Measurements from ENCODE around the gene PJA2.
A peak's percentile ranks its signal among the peaks of the same experiment; 100 is the strongest.
"Not testable (repeated sequence)": the region's sequence is repeated elsewhere in the genome, so short reads cannot be mapped to it uniquely, and the experiment has no call there.

PJA2 gene

GRCh38 chr5:109418712-109419352 is 9.1 kb upstream of the PJA2 start:
- in situ Hi-C loops (cut with HindIII; ENCODE audit: low pct_unique_long_range_greater_than_20kb, low sequenced_read_pairs), result no loop called here
- no peak for DNase-seq (ENCODE audit: low read depth in 1 of 2, low spot score in 1 of 2)
- no peak for TF ChIP-seq JUND (IDR thresholded peaks at IDR 0.05; ENCODE audit: low read depth)

DNA sequence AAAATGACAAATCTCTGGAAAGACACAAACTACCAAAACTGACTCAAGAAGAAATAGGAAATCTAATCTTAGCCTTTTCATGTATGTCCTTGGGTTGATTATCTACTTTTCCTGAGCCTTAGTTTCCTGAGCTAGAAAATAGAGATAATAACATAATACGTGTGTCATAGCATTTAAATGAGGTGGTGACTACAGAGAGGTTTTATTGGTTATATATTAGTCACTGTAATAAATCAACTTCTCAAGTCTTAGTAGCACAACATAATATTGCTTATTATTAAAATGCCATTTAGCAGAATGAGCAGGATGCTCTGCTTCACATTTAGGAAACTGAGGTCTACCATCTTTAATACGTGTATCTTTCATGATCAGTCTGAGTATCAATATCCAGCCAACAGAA is 7.1 kb upstream of the PJA2 start:
- in situ Hi-C loops (cut with HindIII; ENCODE audit: low pct_unique_long_range_greater_than_20kb, low sequenced_read_pairs), result no loop called here
- TF ChIP-seq JUND (IDR thresholded peaks at IDR 0.05; ENCODE audit: low read depth), result no peak
- DNase-seq (ENCODE audit: low read depth in 1 of 2, low spot score in 1 of 2), result no peak

DNA sequence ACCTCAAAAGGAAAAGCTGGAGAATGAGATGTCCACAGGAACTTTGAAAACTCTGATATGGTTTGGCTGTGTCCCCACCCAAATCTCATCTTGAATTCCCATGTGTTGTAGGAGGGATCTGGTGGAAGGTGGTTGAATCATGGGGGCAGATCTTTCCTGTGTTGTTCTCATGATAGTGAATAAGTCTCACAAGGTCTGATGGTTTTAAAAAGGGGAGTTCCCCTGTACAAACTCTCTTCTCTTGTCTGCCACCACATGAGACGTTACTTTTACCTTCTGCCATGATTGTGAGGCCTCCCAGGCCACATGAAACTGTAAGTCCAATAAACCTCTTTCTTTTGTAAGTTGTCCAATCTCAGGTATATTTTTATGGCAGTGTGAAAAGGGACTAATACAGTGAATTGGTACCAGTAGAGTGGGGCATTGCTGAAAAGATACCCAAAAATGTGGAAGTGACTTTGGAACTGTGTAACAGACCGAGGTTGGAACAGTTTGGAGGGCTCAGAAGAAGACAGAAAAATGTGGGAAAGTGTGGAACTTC is 4.2 kb upstream of the PJA2 start:
- in situ Hi-C loops (cut with HindIII; ENCODE audit: low pct_unique_long_range_greater_than_20kb, low sequenced_read_pairs); DNase-seq (ENCODE audit: low read depth in 1 of 2, low spot score in 1 of 2): not testable (repeated sequence)

- DNase-seq (ENCODE audit: low read depth in 1 of 2, low spot score in 1 of 2), result no peak
- no peak for TF ChIP-seq JUND (IDR thresholded peaks at IDR 0.05; ENCODE audit: low read depth)
- in situ Hi-C loops (cut with HindIII; ENCODE audit: low pct_unique_long_range_greater_than_20kb, low sequenced_read_pairs), result no loop called here
Measured at GRCh38 chr5:109413458-109413857, 3.7 kb upstream of the PJA2 start.

DNA sequence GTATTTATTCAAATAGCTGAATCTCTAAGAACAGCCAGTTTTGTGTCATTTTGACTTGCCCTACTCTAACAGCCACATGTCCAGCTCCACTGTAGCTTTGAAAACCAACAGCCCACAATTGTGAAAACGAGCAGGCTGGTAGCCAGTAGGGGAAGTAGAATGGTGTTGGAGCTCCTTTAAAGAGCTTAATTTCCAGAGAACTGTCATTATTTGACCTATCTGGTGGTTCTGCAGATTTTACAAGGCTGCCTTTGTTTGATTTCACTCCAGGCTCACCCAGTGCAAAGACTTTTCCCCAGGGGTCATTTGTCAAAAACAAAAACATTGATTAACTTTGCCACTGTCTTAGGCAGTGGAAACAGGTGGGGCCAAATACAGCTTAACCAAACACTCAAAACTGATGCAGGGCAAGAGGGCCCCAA is 3.2 kb upstream of the PJA2 start:
- in situ Hi-C loops (cut with HindIII; ENCODE audit: low pct_unique_long_range_greater_than_20kb, low sequenced_read_pairs), result no loop called here
- no peak for DNase-seq (ENCODE audit: low read depth in 1 of 2, low spot score in 1 of 2)
- no peak for TF ChIP-seq JUND (IDR thresholded peaks at IDR 0.05; ENCODE audit: low read depth)

DNA sequence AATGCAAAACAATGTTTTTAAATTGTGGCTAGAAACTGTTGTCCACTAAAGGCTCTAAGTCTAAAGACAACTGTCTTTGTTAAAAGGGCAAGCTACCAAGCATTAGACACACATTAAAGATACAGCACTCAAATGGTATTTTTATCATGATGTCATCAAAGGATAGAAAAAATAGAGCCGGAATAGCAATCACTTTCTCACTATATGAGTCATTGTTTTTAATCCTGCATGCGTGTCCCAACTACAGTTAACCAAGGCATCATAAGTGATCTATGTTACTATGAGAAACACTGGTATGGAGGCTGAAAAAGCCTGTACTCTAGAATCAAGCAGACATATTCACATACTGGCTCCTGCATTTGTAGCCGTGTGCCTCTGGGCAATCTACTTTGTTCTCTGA is 1.9 kb upstream of the PJA2 start:
- in situ Hi-C loops (cut with HindIII; ENCODE audit: low pct_unique_long_range_greater_than_20kb, low sequenced_read_pairs), result no loop called here
- DNase-seq (ENCODE audit: low read depth in 1 of 2, low spot score in 1 of 2), result no peak
- TF ChIP-seq JUND (IDR thresholded peaks at IDR 0.05; ENCODE audit: low read depth), result no peak

DNA sequence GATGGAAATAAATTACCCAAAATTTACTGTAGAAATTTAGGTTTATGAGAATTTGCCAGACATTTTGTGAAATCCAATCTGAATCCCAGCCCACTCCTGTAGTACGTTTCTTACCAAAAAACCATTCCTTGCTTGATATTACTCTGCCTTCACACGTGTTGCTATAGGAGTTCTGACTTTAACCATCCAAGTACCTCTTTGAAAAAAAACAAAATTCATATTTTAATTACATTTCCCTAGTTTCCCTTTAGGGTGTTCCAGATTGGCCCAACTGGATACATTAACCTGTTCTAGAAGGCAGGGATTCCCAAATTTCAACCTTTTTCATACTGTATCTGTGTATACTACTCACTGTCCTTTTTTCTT is 1.4 kb upstream of the PJA2 start:
- TF ChIP-seq JUND (IDR thresholded peaks at IDR 0.05; ENCODE audit: low read depth), result no peak
- DNase-seq (ENCODE audit: low read depth in 1 of 2, low spot score in 1 of 2), result no peak
- in situ Hi-C loops (cut with HindIII; ENCODE audit: low pct_unique_long_range_greater_than_20kb, low sequenced_read_pairs), result no loop called here

DNA sequence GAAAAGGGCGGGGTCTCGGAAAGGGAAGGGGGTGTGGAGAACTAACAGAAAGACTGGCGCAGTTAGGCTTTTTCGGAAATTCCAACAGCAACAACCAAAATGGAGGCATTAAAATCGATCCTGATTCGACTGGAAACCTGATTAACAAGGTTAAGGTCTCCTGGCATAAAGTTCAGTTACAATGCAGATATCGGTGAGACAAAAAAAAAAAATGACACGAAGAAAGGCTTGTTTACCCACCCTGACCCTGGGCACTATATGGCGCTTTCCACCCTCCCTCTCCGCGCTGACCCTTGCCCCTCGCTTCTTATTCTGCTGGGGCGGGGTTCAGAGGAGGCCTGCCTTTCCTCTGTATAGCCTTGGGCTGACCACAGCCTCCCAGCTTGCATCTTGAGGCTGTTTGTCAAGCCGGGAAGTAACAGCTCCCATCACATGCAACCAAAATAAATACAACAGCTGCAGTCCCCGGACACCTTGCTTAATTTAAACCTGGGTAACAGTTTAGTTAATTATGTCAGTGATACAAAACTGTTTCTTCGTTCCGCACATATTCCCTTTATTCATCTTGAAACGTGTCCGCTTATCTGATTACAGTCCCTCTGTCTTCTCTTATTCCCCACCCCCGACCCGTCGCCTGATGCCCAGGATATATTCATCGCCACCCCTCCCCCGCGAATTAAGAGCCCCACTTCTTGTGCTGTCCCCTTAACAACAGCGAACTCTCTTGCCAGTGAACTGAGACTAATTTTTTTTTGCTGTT is 795 bp upstream of the PJA2 start:
- TF ChIP-seq JUND (IDR thresholded peaks at IDR 0.05; ENCODE audit: low read depth), result no peak
- in situ Hi-C loops (cut with HindIII; ENCODE audit: low pct_unique_long_range_greater_than_20kb, low sequenced_read_pairs), result no loop called here
- DNase-seq (ENCODE audit: low read depth in 1 of 2, low spot score in 1 of 2), result peak; percentile 4 to 83

DNA sequence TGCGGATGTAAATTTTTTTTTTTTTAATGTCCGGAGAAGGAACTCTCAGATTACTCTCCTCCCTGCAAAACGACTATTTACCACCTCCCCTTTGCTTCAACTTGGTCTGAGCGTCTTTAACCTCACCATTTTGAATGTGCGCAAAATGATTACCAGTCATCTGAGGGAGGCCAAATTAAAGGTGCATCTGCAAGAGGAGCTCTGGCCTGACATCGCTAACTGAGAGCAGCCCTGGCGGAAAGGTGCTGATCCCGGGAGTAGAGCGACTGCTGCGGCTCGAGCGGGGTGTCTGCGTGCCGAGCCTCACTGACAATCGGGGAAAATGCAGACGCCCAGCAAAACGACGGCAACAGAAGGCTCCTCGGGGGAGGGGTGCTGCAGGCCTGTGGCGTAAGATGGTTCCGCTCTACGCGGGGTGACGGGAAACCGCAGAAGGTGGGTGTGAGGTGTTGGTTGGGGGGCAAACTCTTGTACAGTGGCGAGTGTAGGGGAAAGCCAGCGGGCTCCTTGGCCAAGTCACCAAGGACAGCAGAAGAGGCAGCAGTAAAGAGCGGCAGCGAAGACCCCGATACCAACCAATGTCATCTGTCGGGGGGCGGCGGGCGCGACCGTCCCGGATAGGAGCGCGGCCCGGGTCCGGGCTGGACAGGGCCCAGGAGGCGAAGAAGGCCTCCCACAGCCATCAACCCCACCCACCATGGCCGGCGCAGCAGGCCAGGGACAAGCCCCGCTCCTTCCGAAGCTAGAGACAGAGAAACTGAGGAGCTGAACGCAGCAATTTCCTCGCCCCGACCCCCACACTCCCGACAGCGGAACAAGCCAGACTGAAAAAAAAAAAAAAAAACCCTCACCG is 557 bp downstream of the PJA2 start:
- no peak for TF ChIP-seq JUND (IDR thresholded peaks at IDR 0.05; ENCODE audit: low read depth)
- in situ Hi-C loops (cut with HindIII; ENCODE audit: low pct_unique_long_range_greater_than_20kb, low sequenced_read_pairs), result no loop called here
- peak; percentile 18 to 76 for DNase-seq (ENCODE audit: low read depth in 1 of 2, low spot score in 1 of 2)

DNA sequence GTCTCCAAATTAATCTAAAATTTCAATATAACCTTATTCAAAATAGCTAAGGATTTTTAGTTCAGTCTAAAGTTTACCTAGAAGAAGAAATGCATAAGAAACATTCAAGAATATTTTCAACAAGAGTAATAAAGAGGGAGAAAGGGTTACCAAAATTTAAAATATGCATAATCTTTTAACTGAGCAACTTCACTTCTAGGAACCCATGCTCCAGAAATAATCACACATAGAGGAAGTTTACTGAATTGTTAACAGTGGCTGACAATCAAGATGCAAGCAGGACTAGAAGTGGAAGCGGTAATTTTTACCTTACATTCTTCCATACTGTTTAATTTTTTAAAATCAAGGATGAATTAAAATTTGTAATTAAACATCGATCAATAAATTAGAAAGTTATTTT is 1.9 kb downstream of the PJA2 start:
- in situ Hi-C loops (cut with HindIII; ENCODE audit: low pct_unique_long_range_greater_than_20kb, low sequenced_read_pairs), result no loop called here
- no peak for TF ChIP-seq JUND (IDR thresholded peaks at IDR 0.05; ENCODE audit: low read depth)
- no peak for DNase-seq (ENCODE audit: low read depth in 1 of 2, low spot score in 1 of 2)

- DNase-seq (ENCODE audit: low read depth in 1 of 2, low spot score in 1 of 2), result no peak
- TF ChIP-seq JUND (IDR thresholded peaks at IDR 0.05; ENCODE audit: low read depth), result no peak
- in situ Hi-C loops (cut with HindIII; ENCODE audit: low pct_unique_long_range_greater_than_20kb, low sequenced_read_pairs), result no loop called here
Measured at GRCh38 chr5:109406719-109407118, 3.1 kb downstream of the PJA2 start.

- no peak for TF ChIP-seq JUND (IDR thresholded peaks at IDR 0.05; ENCODE audit: low read depth)
- no peak for DNase-seq (ENCODE audit: low read depth in 1 of 2, low spot score in 1 of 2)
- in situ Hi-C loops (cut with HindIII; ENCODE audit: low pct_unique_long_range_greater_than_20kb, low sequenced_read_pairs), result no loop called here
Measured at GRCh38 chr5:109404428-109404960, 5.3 kb downstream of the PJA2 start.

All from T47D (cell line).